GM12878 (cell line): ENCODE data around the gene SOBP. TPM values are rescaled to one million over a fixed set of nuclear protein-coding genes. Genes with fewer than 3 reads are reported as not detected.

ENCODE experiments used
- ATAC-seq: fragments of 200-7000 bp; cut with Tn5 transposase; 3 replicates; pipeline ENCODE4 v1.9.1; 2020; ENCODE audit warnings: mild to moderate bottlenecking, moderate library complexity
- BruUV-seq: library from RNA; stranded (reverse); fragments of 400-500 nt; replicated peaks from 2 replicates; lab custom pipeline; 2021; lab: Mats Ljungman, UMichigan
- CTCF ChIA-PET: fragments of 300-600 bp; sonication (Branson Sonifier 250); formaldehyde crosslinking; extraction: SDS; loops from one replicate; lab custom pipeline; 2021; ENCODE audit warnings: inconsistent platforms; lab: Yijun Ruan, JAX
- POLR2A ChIA-PET: fragments of 350-600 bp; formaldehyde crosslinking; extraction: SDS; loops from one replicate; lab custom pipeline; 2021; ENCODE audit warnings: inconsistent platforms; lab: Charles Lee
- RAD21 ChIA-PET: fragments of 300-600 bp; sonication (Branson Sonifier 250); formaldehyde crosslinking; loops from one replicate; lab custom pipeline; 2023; ENCODE audit warnings: antibody characterized with exemption; ENCODE audit not compliant: unreplicated experiment; lab: Charles Lee
- SMC1A ChIA-PET: fragments of 300-600 bp; sonication (Branson Sonifier 250); formaldehyde crosslinking; loops from one replicate; lab custom pipeline; 2023; ENCODE audit not compliant: unreplicated experiment, uncharacterized antibody; lab: Charles Lee
- DNase-seq: peaks from one replicate; pipeline ENCODE4 v3.0.0-alpha.2; 2011; ENCODE audit warnings: low read depth, low spot score
- FAIRE-seq: peaks from 3 replicates; lab custom pipeline; 2011; peaks lifted over from hg19 to GRCh38; lab: Jason Lieb, UNC
- H2AFZ ChIP-seq: 2 replicates; pipeline ENCODE4 v1.6.0; 2011; ENCODE audit warnings: low read depth, low read length, control low read depth; ENCODE audit not compliant: control insufficient read depth
- H3K27ac ChIP-seq: 2 replicates; pipeline ENCODE4 v1.5.1; 2011; ENCODE audit warnings: control low read depth; ENCODE audit not compliant: control insufficient read depth, insufficient read depth
- H3K27me3 ChIP-seq, 2 experiments: replicated peaks in 1 of 2; 2 replicates each; pipeline versions ENCODE4 v1.6.0 to v1.6.1; 2011; ENCODE audit warnings: low read length in 1 of 2; ENCODE audit not compliant: control insufficient read depth in 2 of 2, insufficient read depth in 2 of 2
- H3K36me3 ChIP-seq, 2 experiments: 2 replicates each; pipeline ENCODE4 v1.5.1; 2011; ENCODE audit warnings: low read length in 1 of 2; ENCODE audit not compliant: control insufficient read depth in 2 of 2, insufficient read depth in 2 of 2
- H3K4me1 ChIP-seq: 2 replicates; pipeline ENCODE4 v1.6.1; 2011; ENCODE audit warnings: mild to moderate bottlenecking, low read length, moderate library complexity, mixed read lengths; ENCODE audit not compliant: control insufficient read depth, insufficient read depth
- H3K4me2 ChIP-seq: 2 replicates; pipeline ENCODE4 v1.6.0; 2011; ENCODE audit warnings: control low read depth; ENCODE audit not compliant: control insufficient read depth, insufficient read depth
- H3K4me3 ChIP-seq: fragments of 200-600 bp; sonication (generic); 2 replicates; pipeline ENCODE4 v1.5.1; 2016
- H3K79me2 ChIP-seq: 2 replicates; pipeline ENCODE4 v1.6.0; 2011; ENCODE audit warnings: low read length; ENCODE audit not compliant: control insufficient read depth, insufficient read depth
- H3K9ac ChIP-seq: 2 replicates; pipeline ENCODE4 v1.8.0; 2011; ENCODE audit warnings: low read length, control low read depth, mixed read lengths; ENCODE audit not compliant: control insufficient read depth, insufficient read depth
- H3K9me3 ChIP-seq: replicated peaks from 3 replicates; pipeline ENCODE4 v1.5.1; 2011; ENCODE audit warnings: mild to moderate bottlenecking, low read length; ENCODE audit not compliant: control insufficient read depth, insufficient read depth
- H4K20me1 ChIP-seq: 2 replicates; pipeline ENCODE4 v1.6.0; 2011; ENCODE audit not compliant: control insufficient read depth, insufficient read depth
- GABPA ChIP-seq: IDR thresholded peaks from 2 replicates; pipeline ENCODE4 v1.6.1; 2014; ENCODE audit warnings: antibody characterized with exemption, low read depth, mild to moderate bottlenecking, inconsistent platforms
- HCFC1 ChIP-seq: fragments of 150-350 bp; IDR thresholded peaks from 2 replicates; pipeline ENCODE4 v1.6.1; 2014; ENCODE audit warnings: low read length
- KAT2A ChIP-seq: conservative IDR thresholded peaks from 2 replicates; pipeline ENCODE4 v1.6.1; 2011; ENCODE audit warnings: low read depth, low read length; ENCODE audit not compliant: control insufficient read depth
- NFIC ChIP-seq: IDR thresholded peaks from 2 replicates; pipeline ENCODE4 v1.6.1; 2012; ENCODE audit warnings: low read depth, mild to moderate bottlenecking, inconsistent platforms, low read length, moderate library complexity
- NKRF ChIP-seq: fragments of 450-650 bp; conservative IDR thresholded peaks from 2 replicates; pipeline ENCODE4 v1.6.1; 2017; ENCODE audit warnings: mild to moderate bottlenecking, moderate library complexity
- SPI1 ChIP-seq: IDR thresholded peaks from 2 replicates; pipeline ENCODE4 v1.6.1; 2011; ENCODE audit warnings: low read depth, mild to moderate bottlenecking, low read length, moderate library complexity, borderline replicate concordance; ENCODE audit not compliant: insufficient read depth
- STAT1 ChIP-seq: fragments of 450-650 bp; conservative IDR thresholded peaks from 2 replicates; pipeline ENCODE4 v1.6.1; 2014; ENCODE audit warnings: antibody characterized with exemption, mild to moderate bottlenecking
- TAF1 ChIP-seq: IDR thresholded peaks from 2 replicates; pipeline ENCODE4 v1.6.1; 2011; ENCODE audit warnings: mild to moderate bottlenecking, low read depth, low read length, borderline replicate concordance
- TARDBP ChIP-seq: IDR thresholded peaks from 2 replicates; pipeline ENCODE4 v1.6.1; 2016; ENCODE audit warnings: borderline replicate concordance
- ZZZ3 ChIP-seq: IDR thresholded peaks from 2 replicates; pipeline ENCODE4 v1.6.1; 2011; ENCODE audit warnings: low read depth; ENCODE audit not compliant: control insufficient read depth, insufficient read length
- WGBS: methylation state at CpG from one replicate; pipeline ENCODE4 v1.1.6; 2016; ENCODE audit warnings: low lambda C conversion rate; ENCODE audit not compliant: insufficient replicate concordance, insufficient coverage; ENCODE audit errors: missing lambda C conversion rate; 5-methylcytosine and 5-hydroxymethylcytosine counted together
- in situ Hi-C: fragments of 300-500 bp; cut with MboI; formaldehyde crosslinking; loops from 9 replicates; pipeline ENCODE4 v1.14.3; 2018; ENCODE audit warnings: mixed read lengths
- intact Hi-C: fragments of 100-400 bp; cut with micrococcal nuclease; formaldehyde crosslinking; loops from one replicate; pipeline ENCODE4 v1.14.2; 2022; ENCODE audit not compliant: unreplicated experiment
- polyA plus RNA-seq, 11 experiments: library from polyadenylated mRNA; depleted of rRNA in 4 of 11; unstranded in 6 of 11; stranded (reverse) in 5 of 11; fragments of >200 nt; fragmentation: Nextera tagmentation in 4 of 11; fragmentation: Illumina TruSeq in 1 of 11; extraction: Ambion mirVana in 4 of 11; extraction: Trizol in 1 of 11; gene quantifications; 1 replicate in 1 of 11; 2 replicates in 10 of 11; pipeline versions ENCODE4 v1.2.1 to v1.2.3, GENCODE V29; 2011 to 2016; ENCODE audit warnings: inconsistent platforms in 2 of 11, missing spikeins in 2 of 11, low read depth in 1 of 11
- total RNA-seq, 4 experiments: library from RNA; depleted of rRNA in 3 of 4; stranded (reverse); fragments of >200 nt in 3 of 4; fragmentation: Illumina TruSeq in 1 of 4; extraction: Trizol in 1 of 4; gene quantifications; 2 replicates each; pipeline versions ENCODE4 v1.2.1 to v1.2.3, GENCODE V29; 2013 to 2021
- TF ChIP-seq, protein P1 (sequence below): fragments of 450-650 bp; formaldehyde crosslinking; IDR thresholded peaks from 2 replicates; pipeline ENCODE4 v1.4.0; 2020; ENCODE audit warnings: mild to moderate bottlenecking, moderate library complexity

The SOBP gene
- total and polyA plus RNA-seq, 10 of the 15 experiments (the other 5 are each of a cell fraction or from before 2014, with no cell fraction given), result 0.49 to 1.9 (median 0.78) TPM

GRCh38 chr6:107504270-107505026 lies 14.5 kb downstream of the SOBP start:
- H3K9ac ChIP-seq, result no peak overlapping the region
- no peaks in the 10 kb centered on the region for H3K79me2 ChIP-seq
- no peaks in the 10 kb centered on the region for H3K36me3 ChIP-seq
- DNase-seq, result no peak
- peaks cover 0 to 7% of the 10 kb centered on the region in 2 experiments; a peak in 1 of 4 replicates for H3K27me3 ChIP-seq
- POLR2A ChIA-PET, result no interaction called here
- in situ Hi-C loops (no loop called here), intact Hi-C loops (no loop called here)
- H3K9me3 ChIP-seq, result no peaks in the 10 kb centered on the region
- CTCF ChIA-PET, result interaction anchor here (0.7 to 1.1 kb wide), 3 partner anchors 8 to 186 kb away, joined by 3 to 4 read pairs (median 4); no protein-coding TSS in a partner anchor
- FAIRE-seq, result no peak
- SMC1A ChIA-PET, result interaction anchor here (0.6 to 1.3 kb wide), 6 partner anchors 14 to 1486 kb away, joined by 3 to 5 read pairs (median 3); no protein-coding TSS in a partner anchor
- no peaks in the 10 kb centered on the region for H4K20me1 ChIP-seq
- TF ChIP-seq NKRF, result no peak
- no peak for TF ChIP-seq STAT1
- H3K4me2 ChIP-seq, result no peak overlapping the region
- RAD21 ChIA-PET, result no interaction called here
- no peaks in the 10 kb centered on the region for H3K4me1 ChIP-seq
- 4% methylated on average over 4 of the region's 4 CpGs for WGBS
- no TSS peak for BruUV-seq
- no peak overlapping the region for H2AFZ ChIP-seq
- no peak overlapping the region for H3K4me3 ChIP-seq
- ATAC-seq, result no peak
- H3K27ac ChIP-seq, result no peak overlapping the region

GRCh38 chr6:107506145-107506544 lies 16.2 kb downstream of the SOBP start:
- in situ Hi-C loops, result no loop called here
- RAD21 ChIA-PET, result no interaction called here
- no peak for FAIRE-seq
- no peak for TF ChIP-seq GABPA
- no peak for TF ChIP-seq SPI1
- TF ChIP-seq, protein P1, sequence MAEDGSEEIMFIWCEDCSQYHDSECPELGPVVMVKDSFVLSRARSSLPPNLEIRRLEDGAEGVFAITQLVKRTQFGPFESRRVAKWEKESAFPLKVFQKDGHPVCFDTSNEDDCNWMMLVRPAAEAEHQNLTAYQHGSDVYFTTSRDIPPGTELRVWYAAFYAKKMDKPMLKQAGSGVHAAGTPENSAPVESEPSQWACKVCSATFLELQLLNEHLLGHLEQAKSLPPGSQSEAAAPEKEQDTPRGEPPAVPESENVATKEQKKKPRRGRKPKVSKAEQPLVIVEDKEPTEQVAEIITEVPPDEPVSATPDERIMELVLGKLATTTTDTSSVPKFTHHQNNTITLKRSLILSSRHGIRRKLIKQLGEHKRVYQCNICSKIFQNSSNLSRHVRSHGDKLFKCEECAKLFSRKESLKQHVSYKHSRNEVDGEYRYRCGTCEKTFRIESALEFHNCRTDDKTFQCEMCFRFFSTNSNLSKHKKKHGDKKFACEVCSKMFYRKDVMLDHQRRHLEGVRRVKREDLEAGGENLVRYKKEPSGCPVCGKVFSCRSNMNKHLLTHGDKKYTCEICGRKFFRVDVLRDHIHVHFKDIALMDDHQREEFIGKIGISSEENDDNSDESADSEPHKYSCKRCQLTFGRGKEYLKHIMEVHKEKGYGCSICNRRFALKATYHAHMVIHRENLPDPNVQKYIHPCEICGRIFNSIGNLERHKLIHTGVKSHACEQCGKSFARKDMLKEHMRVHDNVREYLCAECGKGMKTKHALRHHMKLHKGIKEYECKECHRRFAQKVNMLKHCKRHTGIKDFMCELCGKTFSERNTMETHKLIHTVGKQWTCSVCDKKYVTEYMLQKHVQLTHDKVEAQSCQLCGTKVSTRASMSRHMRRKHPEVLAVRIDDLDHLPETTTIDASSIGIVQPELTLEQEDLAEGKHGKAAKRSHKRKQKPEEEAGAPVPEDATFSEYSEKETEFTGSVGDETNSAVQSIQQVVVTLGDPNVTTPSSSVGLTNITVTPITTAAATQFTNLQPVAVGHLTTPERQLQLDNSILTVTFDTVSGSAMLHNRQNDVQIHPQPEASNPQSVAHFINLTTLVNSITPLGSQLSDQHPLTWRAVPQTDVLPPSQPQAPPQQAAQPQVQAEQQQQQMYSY (CRISPR knock-in tag), result no peak
- no peak for TF ChIP-seq HCFC1
- no peak for TF ChIP-seq TARDBP
- no peak for TF ChIP-seq ZZZ3
- no peak for TF ChIP-seq KAT2A
- no peak for TF ChIP-seq TAF1
- no peak for TF ChIP-seq NFIC

More at GRCh38 chr6:107506145-107506544, 16.2 kb downstream of the SOBP start:
- Histone ChIP-seq H3K4me3 (no peak overlapping the region), H3K27ac (no peak overlapping the region), H3K4me2 (no peak overlapping the region), H3K9me3 (no peaks in the 10 kb centered on the region), H3K79me2 (no peaks in the 10 kb centered on the region), H3K4me1 (no peaks in the 10 kb centered on the region), H3K27me3 (peaks cover 0 to 7% of the 10 kb centered on the region in 2 experiments; a peak in 1 of 4 replicates), H4K20me1 (no peaks in the 10 kb centered on the region), H3K9ac (no peak overlapping the region), H2AFZ (no peak overlapping the region), H3K36me3 (no peaks in the 10 kb centered on the region)
- WGBS, result 0% methylated on average over 1 of the region's 1 CpG
- ChIA-PET CTCF (no interaction called here), SMC1A (no interaction called here), POLR2A (no interaction called here)
- BruUV-seq, result no TSS peak
- intact Hi-C loops, result no loop called here
- ATAC-seq, result no peak
- no peak for DNase-seq
